A673 (cell line): ENCODE measurements around the gene EOLA1.
"Not testable (repeated sequence)": the region's sequence is repeated elsewhere in the genome, so short reads cannot be mapped to it uniquely, and the experiment has no call there.

Source experiments
- CTCF ChIP-seq: fragments of 300-800, 200-600 bp; sonication (generic); conservative IDR thresholded peaks from 2 replicates; pipeline ENCODE4 v1.5.1; 2017; ENCODE audit warnings: low read depth, mild to moderate bottlenecking, antibody characterized with exemption, low read length, moderate library complexity, mixed read lengths
- EZH2 ChIP-seq: fragments of 200-600 bp; sonication (generic); IDR thresholded peaks from 2 replicates; pipeline ENCODE4 v1.6.1; 2017; ENCODE audit warnings: borderline replicate concordance, low read depth, mild to moderate bottlenecking, mixed read lengths, antibody characterized with exemption, low read length; ENCODE audit not compliant: poor library complexity, severe bottlenecking

- not testable (repeated sequence) for TF ChIP-seq EZH2, CTCF
Observed at GRCh38 chrX:149537474-149537873, 3.3 kb upstream of the EOLA1 start.
